ENCODE measurements around the gene HSPA12B. TPM values are rescaled to one million over a fixed set of nuclear protein-coding genes. Genes with fewer than 3 reads are reported as not detected.

HSPA12B gene
- total RNA-seq, 1 experiment from 2014 or later = not detected

DNA sequence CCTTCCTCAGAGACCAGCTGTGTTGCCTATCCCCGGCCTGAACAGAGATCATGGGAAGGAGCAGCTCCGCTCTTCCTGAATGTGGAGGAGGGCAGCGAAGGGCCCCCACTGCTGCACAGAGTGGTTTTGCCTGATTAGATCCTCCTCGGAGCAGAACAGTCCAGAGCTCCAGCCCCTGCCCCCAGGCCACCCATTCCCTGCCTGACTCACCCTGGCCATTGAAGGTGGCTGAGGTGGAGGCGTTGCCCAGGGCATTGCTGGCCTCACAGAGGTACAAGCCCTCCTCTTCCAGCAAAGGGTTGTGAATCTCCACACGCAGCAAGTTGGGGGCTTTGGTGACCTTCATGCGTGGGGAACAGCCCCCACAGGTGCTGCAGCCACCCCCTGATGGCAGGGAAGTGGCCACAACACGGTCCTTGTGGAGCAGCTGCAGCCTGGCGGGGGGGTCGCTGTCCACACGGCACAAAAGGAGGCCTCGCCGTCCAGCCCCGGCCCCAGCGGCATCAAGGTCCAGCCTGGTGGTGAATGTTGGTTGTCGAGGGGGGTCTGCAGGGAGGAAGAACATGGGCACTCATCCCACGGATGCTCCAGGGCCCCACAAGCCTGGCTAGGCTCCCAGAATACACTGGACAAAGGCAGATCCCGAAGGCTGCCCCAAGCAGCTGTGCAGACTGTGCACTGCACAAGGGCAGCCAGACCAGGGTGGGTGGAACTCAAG is 34.7 kb upstream of the HSPA12B start:
- TF ChIP-seq, protein P1, sequence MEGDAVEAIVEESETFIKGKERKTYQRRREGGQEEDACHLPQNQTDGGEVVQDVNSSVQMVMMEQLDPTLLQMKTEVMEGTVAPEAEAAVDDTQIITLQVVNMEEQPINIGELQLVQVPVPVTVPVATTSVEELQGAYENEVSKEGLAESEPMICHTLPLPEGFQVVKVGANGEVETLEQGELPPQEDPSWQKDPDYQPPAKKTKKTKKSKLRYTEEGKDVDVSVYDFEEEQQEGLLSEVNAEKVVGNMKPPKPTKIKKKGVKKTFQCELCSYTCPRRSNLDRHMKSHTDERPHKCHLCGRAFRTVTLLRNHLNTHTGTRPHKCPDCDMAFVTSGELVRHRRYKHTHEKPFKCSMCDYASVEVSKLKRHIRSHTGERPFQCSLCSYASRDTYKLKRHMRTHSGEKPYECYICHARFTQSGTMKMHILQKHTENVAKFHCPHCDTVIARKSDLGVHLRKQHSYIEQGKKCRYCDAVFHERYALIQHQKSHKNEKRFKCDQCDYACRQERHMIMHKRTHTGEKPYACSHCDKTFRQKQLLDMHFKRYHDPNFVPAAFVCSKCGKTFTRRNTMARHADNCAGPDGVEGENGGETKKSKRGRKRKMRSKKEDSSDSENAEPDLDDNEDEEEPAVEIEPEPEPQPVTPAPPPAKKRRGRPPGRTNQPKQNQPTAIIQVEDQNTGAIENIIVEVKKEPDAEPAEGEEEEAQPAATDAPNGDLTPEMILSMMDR (IDR thresholded peaks at IDR 0.05; ENCODE audit: insufficient read depth in 1 of 2, low read depth in 1 of 2, low read length in 1 of 2, severe bottlenecking in 1 of 2, unreplicated experiment in 1 of 2) = no peak
- Histone ChIP-seq H3K4me3 (ENCODE audit: low read depth, low read length) (no peak overlapping the region), H3K27me3 (replicated peaks; ENCODE audit: control insufficient read depth, insufficient read depth, low read length) (no peaks in the 10 kb centered on the region; the same call in 1 of the 2 replicates), H3K4me1 (no peaks in the 10 kb centered on the region), H3K36me3 (ENCODE audit: control insufficient read depth, insufficient read depth, low read length) (no peaks in the 10 kb centered on the region), H3K9me3 (no peaks in the 10 kb centered on the region)
- H3K4me1 Mint-ChIP-seq (ENCODE audit: low read depth, unreplicated experiment) = no peaks in the 10 kb centered on the region
- BruUV-seq (replicated peaks) = no TSS peak
- DNase-seq = no peak
- no peaks in the 10 kb centered on the region for H3K9me3 Mint-ChIP-seq (ENCODE audit: unreplicated experiment)
- H3K27ac Mint-ChIP-seq (ENCODE audit: unreplicated experiment) = no peak overlapping the region
- H3K36me3 Mint-ChIP-seq (ENCODE audit: insufficient read depth, unreplicated experiment) = no peaks in the 10 kb centered on the region
- H3K27me3 Mint-ChIP-seq (ENCODE audit: insufficient read depth, unreplicated experiment) = no peaks in the 10 kb centered on the region
- intact Hi-C loops (cut with micrococcal nuclease; ENCODE audit: unreplicated experiment) = no loop called here
- ChIA-PET POLR2A (interaction anchor here (0.6 kb wide), 1 partner anchor 543 kb away, joined by 3 read pairs; no protein-coding TSS in a partner anchor), CTCF (interaction anchor here (0.6 to 1.9 kb wide), 4 partner anchors 10 to 21 kb away, joined by 3 to 7 read pairs (median 6); no protein-coding TSS in a partner anchor)
- H3K4me3 Mint-ChIP-seq (ENCODE audit: unreplicated experiment) = no peak overlapping the region

DNA sequence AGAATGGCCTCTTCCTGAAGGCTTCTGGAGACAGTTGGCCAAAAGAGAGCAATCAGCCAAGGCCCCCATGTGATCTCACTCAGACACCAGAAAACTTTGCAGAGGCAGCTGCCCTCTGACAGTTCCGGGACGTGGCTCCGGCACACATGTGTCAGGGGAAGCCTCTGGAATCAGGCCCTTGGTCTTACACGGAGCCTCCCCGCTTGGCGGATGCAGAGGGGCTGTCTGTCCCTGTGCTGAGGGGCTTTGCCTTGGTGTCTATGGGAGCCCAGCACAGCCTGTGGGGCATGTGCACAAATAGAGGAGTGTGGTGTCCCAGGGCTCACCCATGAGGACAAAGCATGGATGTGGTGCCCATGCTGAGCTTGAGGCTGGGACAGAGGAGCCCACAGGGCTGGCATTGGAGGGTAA is 33.9 kb upstream of the HSPA12B start:
- intact Hi-C loops (cut with micrococcal nuclease; ENCODE audit: unreplicated experiment) = no loop called here
- no peak for DNase-seq
- H3K27ac Mint-ChIP-seq (ENCODE audit: unreplicated experiment) = no peak overlapping the region
- H3K4me1 Mint-ChIP-seq (ENCODE audit: low read depth, unreplicated experiment) = no peaks in the 10 kb centered on the region
- Histone ChIP-seq H3K4me3 (ENCODE audit: low read depth, low read length) (no peak overlapping the region), H3K4me1 (no peaks in the 10 kb centered on the region), H3K27me3 (replicated peaks; ENCODE audit: control insufficient read depth, insufficient read depth, low read length) (no peaks in the 10 kb centered on the region; the same call in 1 of the 2 replicates), H3K9me3 (no peaks in the 10 kb centered on the region), H3K36me3 (ENCODE audit: control insufficient read depth, insufficient read depth, low read length) (no peaks in the 10 kb centered on the region)
- TF ChIP-seq, protein P1 (IDR thresholded peaks at IDR 0.05; ENCODE audit: insufficient read depth in 1 of 2, low read depth in 1 of 2, low read length in 1 of 2, severe bottlenecking in 1 of 2, unreplicated experiment in 1 of 2) = no peak
- H3K27me3 Mint-ChIP-seq (ENCODE audit: insufficient read depth, unreplicated experiment) = peaks cover 1% of the 10 kb centered on the region
- no peak overlapping the region for H3K4me3 Mint-ChIP-seq (ENCODE audit: unreplicated experiment)
- no peaks in the 10 kb centered on the region for H3K9me3 Mint-ChIP-seq (ENCODE audit: unreplicated experiment)
- ChIA-PET POLR2A (no interaction called here), CTCF (interaction anchor here (1.3 kb wide), 1 partner anchor 12 kb away, joined by 3 read pairs; no protein-coding TSS in a partner anchor)
- no TSS peak for BruUV-seq (replicated peaks)
- H3K36me3 Mint-ChIP-seq (ENCODE audit: insufficient read depth, unreplicated experiment) = no peaks in the 10 kb centered on the region

DNA sequence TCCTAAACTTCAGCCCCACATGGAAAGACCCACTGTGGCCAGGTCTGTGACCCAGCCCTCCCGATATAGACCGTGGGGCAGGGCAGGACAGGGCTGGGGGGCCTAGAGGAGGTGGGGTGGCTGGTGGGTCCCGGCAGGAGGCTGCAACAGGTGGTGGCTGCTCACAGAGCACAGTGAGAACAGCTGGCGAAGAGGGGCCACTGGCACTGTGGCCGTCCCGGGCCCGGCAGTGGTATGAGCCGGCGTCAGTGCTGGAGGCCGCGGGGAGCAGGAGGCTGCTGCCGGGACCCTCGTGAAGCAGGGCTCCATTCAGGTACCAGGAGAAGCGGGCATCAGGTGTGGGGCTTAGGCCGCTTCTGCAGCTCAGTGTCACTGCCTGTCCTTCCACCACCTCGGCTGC is 33.4 kb upstream of the HSPA12B start:
- H3K4me3 ChIP-seq (ENCODE audit: low read depth, low read length) = no peak overlapping the region
- ChIA-PET CTCF (interaction anchor here (1.3 kb wide), 1 partner anchor 12 kb away, joined by 3 read pairs; no protein-coding TSS in a partner anchor), POLR2A (no interaction called here)
- Mint-ChIP-seq H3K27ac (ENCODE audit: unreplicated experiment) (no peak overlapping the region), H3K27me3 (ENCODE audit: insufficient read depth, unreplicated experiment) (peaks cover 5% of the 10 kb centered on the region), H3K4me1 (ENCODE audit: low read depth, unreplicated experiment) (no peaks in the 10 kb centered on the region), H3K4me3 (ENCODE audit: unreplicated experiment) (no peak overlapping the region), H3K9me3 (ENCODE audit: unreplicated experiment) (no peaks in the 10 kb centered on the region), H3K36me3 (ENCODE audit: insufficient read depth, unreplicated experiment) (no peaks in the 10 kb centered on the region)
- H3K9me3 ChIP-seq = no peaks in the 10 kb centered on the region
- intact Hi-C loops (cut with micrococcal nuclease; ENCODE audit: unreplicated experiment) = no loop called here
- TF ChIP-seq, protein P1 (IDR thresholded peaks at IDR 0.05; ENCODE audit: insufficient read depth in 1 of 2, low read depth in 1 of 2, low read length in 1 of 2, severe bottlenecking in 1 of 2, unreplicated experiment in 1 of 2) = no peak
- H3K4me1 ChIP-seq = no peaks in the 10 kb centered on the region
- H3K27me3 ChIP-seq (replicated peaks; ENCODE audit: control insufficient read depth, insufficient read depth, low read length) = no peaks in the 10 kb centered on the region; the same call in 1 of the 2 replicates
- no TSS peak for BruUV-seq (replicated peaks)
- H3K36me3 ChIP-seq (ENCODE audit: control insufficient read depth, insufficient read depth, low read length) = no peaks in the 10 kb centered on the region
- DNase-seq = no peak

Data from Caco-2 (cell line).